ENCODE results near the gene NRIP3. TPM values are rescaled to one million over a fixed set of nuclear protein-coding genes. Genes with fewer than 3 reads are reported as not detected.

Gene NRIP3
- total and polyA plus RNA-seq, 9 of the 15 experiments (the other 6 are each of a cell fraction or from before 2014, with no cell fraction given): 4.4 to 18.7 (median 11.6) TPM

- H3K27me3 ChIP-seq (ENCODE audit: control insufficient read depth in 2 of 2, insufficient read depth in 2 of 2, low read length in 2 of 2): peaks cover 29 to 39% of the 10 kb centered on the region in 2 experiments
- no peaks in the 10 kb centered on the region for H4K20me1 ChIP-seq (replicated peaks; ENCODE audit: control insufficient read depth, insufficient read depth, low read length)
- ChIA-PET POLR2A (interaction anchor here (0.6 to 1.6 kb wide), 3 partner anchors 13 to 492 kb away, joined by 3 to 6 read pairs (median 5); no protein-coding TSS in a partner anchor), CTCF (ENCODE audit: low intra/inter-chr PET ratio) (no interaction called here)
- no peak for DNase-seq (ENCODE audit: extremely low read depth in 1 of 4, low spot score in 3 of 4)
- no peak for FAIRE-seq
- H3K36me3 ChIP-seq (ENCODE audit: control insufficient read depth, insufficient read depth, low read length): no peaks in the 10 kb centered on the region
- H3K79me2 ChIP-seq (ENCODE audit: control insufficient read depth, insufficient read depth, low read length): no peaks in the 10 kb centered on the region
- no peak overlapping the region for H3K27ac ChIP-seq (ENCODE audit: extremely low read depth, low read depth, low read length)
- no peak overlapping the region for H3K9ac ChIP-seq (ENCODE audit: insufficient read depth in 1 of 2, low read depth in 2 of 2, low read length in 2 of 2)
- intact Hi-C loops (cut with micrococcal nuclease): no loop called here
- no peaks in the 10 kb centered on the region for H3K9me1 ChIP-seq (ENCODE audit: control insufficient read depth, insufficient read depth, low read length)
- ATAC-seq: no peak
- H3K4me1 ChIP-seq (replicated peaks in 1 of 2; ENCODE audit: control insufficient read depth in 2 of 2, insufficient read depth in 2 of 2, low read length in 2 of 2): peaks cover 0 to 4% of the 10 kb centered on the region in 2 experiments; a peak in 2 of 5 replicates
- H3K9me3 ChIP-seq (replicated peaks; ENCODE audit: control insufficient read depth, insufficient read depth, low read depth, low read length): no peaks in the 10 kb centered on the region
- no peak overlapping the region for H2AFZ ChIP-seq (ENCODE audit: low read depth, low read length)
- in situ Hi-C loops (cut with MboI): no loop called here
- no peak overlapping the region for H3K4me3 ChIP-seq
- BruUV-seq (replicated peaks): no TSS peak
- WGBS (ENCODE audit: insufficient coverage, low coverage, missing lambda C conversion rate): 0% methylated on average over 1 of the region's 1 CpG
- no peak overlapping the region for H3K4me2 ChIP-seq (ENCODE audit: insufficient read depth, low read length)
- TF ChIP-seq NR2F6 (CRISPR knock-in tag; IDR thresholded peaks at IDR 0.05) (no peak), AFF1 (IDR thresholded peaks at IDR 0.05; ENCODE audit: low read depth in 1 of 2, partially characterized antibody in 2 of 2) (no peak), ZBTB1 (CRISPR knock-in tag; IDR thresholded peaks at IDR 0.05; ENCODE audit: borderline replicate concordance, low read depth) (no peak), NCOA1 (IDR thresholded peaks at IDR 0.05; ENCODE audit: low read depth) (no peak), HOXB6 (CRISPR knock-in tag; IDR thresholded peaks at IDR 0.05; ENCODE audit: borderline replicate concordance) (no peak), ZNF589 (CRISPR knock-in tag; IDR thresholded peaks at IDR 0.05; ENCODE audit: low read depth) (no peak), BRD9 (IDR thresholded peaks at IDR 0.05; ENCODE audit: low read depth, partially characterized antibody) (no peak), PHF20 (IDR thresholded peaks at IDR 0.05; ENCODE audit: partially characterized antibody) (no peak), MTA1 (IDR thresholded peaks at IDR 0.05; ENCODE audit: borderline replicate concordance) (no peak), ZEB2 (IDR thresholded peaks at IDR 0.05) (no peak), KHSRP (IDR thresholded peaks at IDR 0.05) (no peak)
- TF ChIP-seq, protein P1, sequence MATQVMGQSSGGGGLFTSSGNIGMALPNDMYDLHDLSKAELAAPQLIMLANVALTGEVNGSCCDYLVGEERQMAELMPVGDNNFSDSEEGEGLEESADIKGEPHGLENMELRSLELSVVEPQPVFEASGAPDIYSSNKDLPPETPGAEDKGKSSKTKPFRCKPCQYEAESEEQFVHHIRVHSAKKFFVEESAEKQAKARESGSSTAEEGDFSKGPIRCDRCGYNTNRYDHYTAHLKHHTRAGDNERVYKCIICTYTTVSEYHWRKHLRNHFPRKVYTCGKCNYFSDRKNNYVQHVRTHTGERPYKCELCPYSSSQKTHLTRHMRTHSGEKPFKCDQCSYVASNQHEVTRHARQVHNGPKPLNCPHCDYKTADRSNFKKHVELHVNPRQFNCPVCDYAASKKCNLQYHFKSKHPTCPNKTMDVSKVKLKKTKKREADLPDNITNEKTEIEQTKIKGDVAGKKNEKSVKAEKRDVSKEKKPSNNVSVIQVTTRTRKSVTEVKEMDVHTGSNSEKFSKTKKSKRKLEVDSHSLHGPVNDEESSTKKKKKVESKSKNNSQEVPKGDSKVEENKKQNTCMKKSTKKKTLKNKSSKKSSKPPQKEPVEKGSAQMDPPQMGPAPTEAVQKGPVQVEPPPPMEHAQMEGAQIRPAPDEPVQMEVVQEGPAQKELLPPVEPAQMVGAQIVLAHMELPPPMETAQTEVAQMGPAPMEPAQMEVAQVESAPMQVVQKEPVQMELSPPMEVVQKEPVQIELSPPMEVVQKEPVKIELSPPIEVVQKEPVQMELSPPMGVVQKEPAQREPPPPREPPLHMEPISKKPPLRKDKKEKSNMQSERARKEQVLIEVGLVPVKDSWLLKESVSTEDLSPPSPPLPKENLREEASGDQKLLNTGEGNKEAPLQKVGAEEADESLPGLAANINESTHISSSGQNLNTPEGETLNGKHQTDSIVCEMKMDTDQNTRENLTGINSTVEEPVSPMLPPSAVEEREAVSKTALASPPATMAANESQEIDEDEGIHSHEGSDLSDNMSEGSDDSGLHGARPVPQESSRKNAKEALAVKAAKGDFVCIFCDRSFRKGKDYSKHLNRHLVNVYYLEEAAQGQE (IDR thresholded peaks at IDR 0.05; ENCODE audit: borderline replicate concordance): no peak
- TF ChIP-seq, protein P1 (CRISPR knock-in tag; IDR thresholded peaks at IDR 0.05; ENCODE audit: low read depth): no peak
Measured at GRCh38 chr11:9042488-9042887, 38.7 kb upstream of the NRIP3 start.

All from K562 (cell line).